Ascending aorta (tissue), 2 donors: ENCODE measurements around the gene DCDC2. TPM values are rescaled to one million over a fixed set of nuclear protein-coding genes. Genes with fewer than 3 reads are reported as not detected.
"Not testable (repeated sequence)": the region's sequence is repeated elsewhere in the genome, so short reads cannot be mapped to it uniquely, and the experiment has no call there.

Source experiments
- DNase-seq, 2 donors: peaks; one replicate each; pipeline ENCODE4 v3.0.0-alpha.2; 2019; ENCODE audit warnings: low spot score in 2 of 2
- H3K27ac ChIP-seq, 2 donors: fragments of 200-600 bp; sonication (generic); one replicate each; pipeline ENCODE4 v1.5.1; 2016 to 2017; ENCODE audit warnings: mild to moderate bottlenecking in 1 of 2
- H3K27me3 ChIP-seq: fragments of 200-600 bp; sonication (generic); one replicate; pipeline ENCODE4 v1.5.1; 2017
- H3K36me3 ChIP-seq, 2 donors: fragments of 200-600 bp; sonication (generic); one replicate each; pipeline ENCODE4 v1.5.1; 2016
- H3K4me1 ChIP-seq, 2 donors: fragments of 200-600 bp; sonication (generic); one replicate each; pipeline ENCODE4 v1.5.1; 2016 to 2017; ENCODE audit warnings: mild to moderate bottlenecking in 1 of 2
- H3K4me3 ChIP-seq, 2 donors: fragments of 200-600 bp; sonication (generic); one replicate each; pipeline ENCODE4 v1.5.1; 2016 to 2017; ENCODE audit warnings: mild to moderate bottlenecking in 1 of 2
- H3K9me3 ChIP-seq, 2 donors: fragments of 200-600 bp; sonication (generic); one replicate each; pipeline ENCODE4 v1.5.1; 2016
- CTCF ChIP-seq, 3 experiments: fragments of 200-600 bp in 2 of 3; fragments of 450-650 bp in 1 of 3; sonication (generic) in 2 of 3; IDR thresholded peaks; one replicate each; pipeline ENCODE4 v1.5.1; 2016 to 2019; ENCODE audit warnings: antibody characterized with exemption in 3 of 3, mild to moderate bottlenecking in 1 of 3, moderate library complexity in 1 of 3
- intact Hi-C: fragments of 100-400 bp; cut with DNase I; formaldehyde crosslinking; loops from one replicate; pipeline ENCODE4 v1.15.1; 2023
- total RNA-seq: library from RNA; depleted of rRNA; stranded (reverse); fragments of >200 nt; gene quantifications from one replicate; pipeline ENCODE4 v1.1.0, GENCODE V29; 2016

The DCDC2 gene
- total RNA-seq = not detected

- Histone ChIP-seq H3K4me3 (peak within 1 kb of the TSS; percentile 54 to 58), H3K36me3 (no peaks in the 10 kb centered on the region), H3K27me3 (no peaks in the 10 kb centered on the region), H3K4me1 (peaks cover 0 to 13% of the 10 kb centered on the region in 2 donors), H3K9me3 (no peaks in the 10 kb centered on the region), H3K27ac (no peak within 1 kb of the TSS)
- no peak for TF ChIP-seq CTCF (IDR thresholded peaks at IDR 0.05)
- peak in 1 of 2 donors; percentile 63 for DNase-seq
- intact Hi-C loops = no loop called here
These were observed at the start of gene DCDC2 for GRCh38 chr6:24357336-24358218. TSS of gene DCDC2 (minus strand) at chr6:24358059. CDS start at chr6:24357750, 309 bp downstream.

- Histone ChIP-seq H3K4me3 (no peak overlapping the region), H3K36me3 (peaks cover 3 to 13% of the 10 kb centered on the region in 2 donors), H3K4me1 (peaks cover 0 to 13% of the 10 kb centered on the region in 2 donors), H3K27me3 (no peaks in the 10 kb centered on the region), H3K9me3 (no peaks in the 10 kb centered on the region), H3K27ac (no peak overlapping the region)
- DNase-seq = no peak
- no peak for TF ChIP-seq CTCF (IDR thresholded peaks at IDR 0.05)
- intact Hi-C loops = no loop called here
These were observed 47.4 kb upstream of the DCDC2 start for GRCh38 chr6:24405262-24405661.

- peaks cover under 1 to 9% of the 10 kb centered on the region in 2 donors for H3K36me3 ChIP-seq
- no peaks in the 10 kb centered on the region for H3K9me3 ChIP-seq
- DNase-seq = no peak
- TF ChIP-seq CTCF (IDR thresholded peaks at IDR 0.05) = no peak
- peak overlapping the region; percentile 94 to 97 for H3K4me3 ChIP-seq
- H3K4me1 ChIP-seq = peaks cover 0 to 13% of the 10 kb centered on the region in 2 donors
- peak overlapping the region; percentile 59 to 68 for H3K27ac ChIP-seq
- intact Hi-C loops = no loop called here
- H3K27me3 ChIP-seq = no peaks in the 10 kb centered on the region
These were observed 45.6 kb upstream of the DCDC2 start for GRCh38 chr6:24403501-24403824.

- TF ChIP-seq CTCF (IDR thresholded peaks at IDR 0.05) = no peak
- Histone ChIP-seq H3K9me3 (no peaks in the 10 kb centered on the region), H3K4me3 (peak within 1 kb of the TSS; percentile 94 to 97), H3K27ac (peak within 1 kb of the TSS; percentile 59 to 68), H3K27me3 (no peaks in the 10 kb centered on the region), H3K4me1 (peaks cover 0 to 13% of the 10 kb centered on the region in 2 donors), H3K36me3 (peaks cover 0 to 9% of the 10 kb centered on the region in 2 donors)
- intact Hi-C loops = no loop called here
- peak; percentile 50 to 87 for DNase-seq
These were observed 45.0 kb upstream of the DCDC2 start, which contains the start of gene MRS2 for GRCh38 chr6:24402697-24403500. TSS of gene MRS2 (plus strand) at chr6:24402936. CDS start at chr6:24403047, 111 bp downstream.

- no peaks in the 10 kb centered on the region for H3K9me3 ChIP-seq
- H3K36me3 ChIP-seq = peaks cover 0 to 4% of the 10 kb centered on the region in 2 donors
- no peak overlapping the region for H3K27ac ChIP-seq
- DNase-seq = no peak
- H3K4me3 ChIP-seq = no peak overlapping the region
- intact Hi-C loops = no loop called here
- peaks cover 0 to 13% of the 10 kb centered on the region in 2 donors for H3K4me1 ChIP-seq
- TF ChIP-seq CTCF (IDR thresholded peaks at IDR 0.05) = no peak
- H3K27me3 ChIP-seq = no peaks in the 10 kb centered on the region
These were observed 43.6 kb upstream of the DCDC2 start for GRCh38 chr6:24401458-24401857.

- H3K27me3 ChIP-seq, H3K4me3 ChIP-seq, H3K27ac ChIP-seq, H3K36me3 ChIP-seq, DNase-seq, intact Hi-C loops, H3K9me3 ChIP-seq: not testable (repeated sequence)
- peaks cover 0 to 13% of the 10 kb centered on the region in 2 donors for H3K4me1 ChIP-seq
These were observed 42.5 kb upstream of the DCDC2 start for GRCh38 chr6:24400045-24401039.
